ENCODE measurements around the gene PRSS53.

Gene PRSS53

GRCh38 chr16:31077024-31077423 is 11.7 kb downstream of the PRSS53 start:
- DNase-seq, result no peak

GRCh38 chr16:31076319-31076718 is 12.4 kb downstream of the PRSS53 start:
- no peak for DNase-seq

- no peak for DNase-seq
Observed at GRCh38 chr16:31074814-31075183, 13.9 kb downstream of the PRSS53 start.

GRCh38 chr16:31073970-31074813 is 14.6 kb downstream of the PRSS53 start, which contains the start of the genes ZNF646 and ZNF668:
TSS of gene ZNF646 (plus strand) at chr16:31074422. CDS start at chr16:31076325, 1,903 bp downstream.
TSS of gene ZNF668 (minus strand) at chr16:31074240. CDS start at chr16:31064459, 9,781 bp downstream.
- peak; percentile 99 for DNase-seq

- peak; percentile 90 for DNase-seq
Observed at GRCh38 chr16:31073142-31073969, 15.4 kb downstream of the PRSS53 start.

- peak; percentile 37 for DNase-seq
Observed at GRCh38 chr16:31072540-31073141, 16.1 kb downstream of the PRSS53 start.

GRCh38 chr16:31071861-31072260 is 16.9 kb downstream of the PRSS53 start:
- DNase-seq, result peak; percentile 91

- no peak for DNase-seq
Observed at GRCh38 chr16:31067342-31067741, 21.4 kb downstream of the PRSS53 start.

- DNase-seq, result peak; percentile 93
Observed at GRCh38 chr16:31064882-31065461, 23.8 kb downstream of the PRSS53 start.

- DNase-seq, result no peak
Observed at GRCh38 chr16:31063843-31064611, 24.7 kb downstream of the PRSS53 start.

GRCh38 chr16:31063495-31063842 is 25.3 kb downstream of the PRSS53 start:
- DNase-seq, result no peak

GRCh38 chr16:31061813-31062440 is 26.8 kb downstream of the PRSS53 start:
- no peak for DNase-seq

GRCh38 chr16:31061126-31061812 is 27.5 kb downstream of the PRSS53 start:
- no peak for DNase-seq

GRCh38 chr16:31055613-31056012 is 33.1 kb downstream of the PRSS53 start:
- DNase-seq, result no peak

GRCh38 chr16:31052114-31052513 is 36.6 kb downstream of the PRSS53 start:
- peak; percentile 90 for DNase-seq

GRCh38 chr16:31050280-31051030 is 38.3 kb downstream of the PRSS53 start:
- no peak for DNase-seq

- no peak for DNase-seq
Observed at GRCh38 chr16:31043898-31044481, 44.8 kb downstream of the PRSS53 start.

- DNase-seq, result no peak
Observed at GRCh38 chr16:31043352-31043751, 45.4 kb downstream of the PRSS53 start.

GRCh38 chr16:31042866-31043265 is 45.9 kb downstream of the PRSS53 start:
- no peak for DNase-seq

- DNase-seq, result no peak
Observed at GRCh38 chr16:31038993-31039392, 49.8 kb downstream of the PRSS53 start.

All from fibroblast of skin of right quadriceps (primary cell).